Measurements from ENCODE around the gene USP7.

DNA sequence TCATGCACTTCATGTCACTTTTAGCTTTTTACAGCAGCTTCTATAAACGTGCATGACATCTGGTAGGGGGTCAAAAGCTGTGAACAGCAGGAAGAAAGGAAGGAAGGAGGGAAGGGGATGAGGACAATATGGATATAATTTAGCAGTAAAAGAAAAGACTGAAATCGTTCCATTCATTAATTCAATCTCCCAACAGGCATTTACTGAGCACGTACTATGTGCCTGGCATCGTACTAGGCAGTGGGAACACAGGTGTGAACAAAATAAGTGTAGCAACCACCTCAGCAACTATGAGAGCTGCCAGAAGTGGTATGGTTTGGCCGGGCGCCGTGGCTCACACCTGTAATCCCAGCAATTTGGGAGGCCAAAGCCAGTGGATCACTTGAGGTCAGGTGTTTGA, 19.1 kb upstream of the USP7 start:
- TF ChIP-seq, protein P1, sequence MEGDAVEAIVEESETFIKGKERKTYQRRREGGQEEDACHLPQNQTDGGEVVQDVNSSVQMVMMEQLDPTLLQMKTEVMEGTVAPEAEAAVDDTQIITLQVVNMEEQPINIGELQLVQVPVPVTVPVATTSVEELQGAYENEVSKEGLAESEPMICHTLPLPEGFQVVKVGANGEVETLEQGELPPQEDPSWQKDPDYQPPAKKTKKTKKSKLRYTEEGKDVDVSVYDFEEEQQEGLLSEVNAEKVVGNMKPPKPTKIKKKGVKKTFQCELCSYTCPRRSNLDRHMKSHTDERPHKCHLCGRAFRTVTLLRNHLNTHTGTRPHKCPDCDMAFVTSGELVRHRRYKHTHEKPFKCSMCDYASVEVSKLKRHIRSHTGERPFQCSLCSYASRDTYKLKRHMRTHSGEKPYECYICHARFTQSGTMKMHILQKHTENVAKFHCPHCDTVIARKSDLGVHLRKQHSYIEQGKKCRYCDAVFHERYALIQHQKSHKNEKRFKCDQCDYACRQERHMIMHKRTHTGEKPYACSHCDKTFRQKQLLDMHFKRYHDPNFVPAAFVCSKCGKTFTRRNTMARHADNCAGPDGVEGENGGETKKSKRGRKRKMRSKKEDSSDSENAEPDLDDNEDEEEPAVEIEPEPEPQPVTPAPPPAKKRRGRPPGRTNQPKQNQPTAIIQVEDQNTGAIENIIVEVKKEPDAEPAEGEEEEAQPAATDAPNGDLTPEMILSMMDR (IDR thresholded peaks at IDR 0.05): no peak
- TF ChIP-seq EP300 (IDR thresholded peaks at IDR 0.05): no peak
- TF ChIP-seq POLR2A (IDR thresholded peaks at IDR 0.05): no peak

Data from upper lobe of left lung (tissue), 4 donors.